Mesendoderm (in vitro differentiated cells): ENCODE results near the gene MDH1.
A peak's percentile ranks its signal among the peaks of the same experiment; 100 is the strongest.

Experiments used
- DNase-seq: peaks from one replicate; pipeline ENCODE4 v3.0.0; 2013
- H2AK5ac ChIP-seq: 2 replicates; pipeline ENCODE4 v1.6.1; 2013; ENCODE audit warnings: low read length, inconsistent platforms
- H2BK120ac ChIP-seq: 2 replicates; pipeline ENCODE4 v1.6.1; 2013; ENCODE audit warnings: low read depth, mild to moderate bottlenecking, low read length, moderate library complexity, mixed read lengths
- H2BK15ac ChIP-seq: replicated peaks from 2 replicates; pipeline ENCODE4 v1.6.1; 2013; ENCODE audit warnings: low read depth, mild to moderate bottlenecking, moderate library complexity
- H2BK5ac ChIP-seq: 2 replicates; pipeline ENCODE4 v1.6.1; 2013; ENCODE audit warnings: low read length, inconsistent platforms
- H3K18ac ChIP-seq: 2 replicates; pipeline ENCODE4 v1.6.1; 2013; ENCODE audit warnings: mild to moderate bottlenecking, low read length, mixed read lengths
- H3K23ac ChIP-seq: one replicate; pipeline ENCODE4 v1.6.1; 2013; ENCODE audit warnings: low read length
- H3K27ac ChIP-seq: 2 replicates; pipeline ENCODE4 v1.5.1; 2013; ENCODE audit warnings: low read depth, mild to moderate bottlenecking, inconsistent platforms, low read length, moderate library complexity
- H3K27me3 ChIP-seq: 2 replicates; pipeline ENCODE4 v1.6.1; 2013; ENCODE audit warnings: low read length, control low read depth, mild to moderate bottlenecking, inconsistent platforms; ENCODE audit not compliant: insufficient read depth, poor library complexity
- H3K36me3 ChIP-seq: 2 replicates; pipeline ENCODE4 v1.6.1; 2013; ENCODE audit warnings: low read length, inconsistent platforms; ENCODE audit not compliant: control insufficient read depth, insufficient read depth
- H3K4ac ChIP-seq: one replicate; pipeline ENCODE4 v1.6.1; 2013; ENCODE audit warnings: low read depth, mild to moderate bottlenecking, low read length, moderate library complexity
- H3K4me1 ChIP-seq: 2 replicates; pipeline ENCODE4 v1.6.1; 2013; ENCODE audit warnings: low read depth, low read length, inconsistent platforms; ENCODE audit not compliant: control insufficient read depth
- H3K4me2 ChIP-seq: 2 replicates; pipeline ENCODE4 v1.6.1; 2013; ENCODE audit warnings: low read length
- H3K4me3 ChIP-seq: 2 replicates; pipeline ENCODE4 v1.5.1; 2013; ENCODE audit warnings: mild to moderate bottlenecking, low read length
- H3K56ac ChIP-seq: one replicate; pipeline ENCODE4 v1.6.1; 2013; ENCODE audit warnings: low read length
- H3K79me1 ChIP-seq: 2 replicates; pipeline ENCODE4 v1.6.1; 2013; ENCODE audit warnings: low read length, inconsistent platforms
- H3K79me2 ChIP-seq: 2 replicates; pipeline ENCODE4 v1.6.1; 2013; ENCODE audit warnings: mild to moderate bottlenecking, low read length; ENCODE audit not compliant: control insufficient read depth, insufficient read depth
- H3K9ac ChIP-seq: 2 replicates; pipeline ENCODE4 v1.6.1; 2013; ENCODE audit warnings: low read length, inconsistent platforms
- H4K5ac ChIP-seq: one replicate; pipeline ENCODE4 v1.6.1; 2013; ENCODE audit warnings: low read length
- H4K8ac ChIP-seq: one replicate; pipeline ENCODE4 v1.6.1; 2013; ENCODE audit warnings: low read depth, mild to moderate bottlenecking, control low read depth, low read length, moderate library complexity
- WGBS: extraction: QIAGEN DNeasy Blood & Tissue Kit; methylation state at CpG from one replicate; pipeline ENCODE4 v1.1.7; 2013; ENCODE audit warnings: low lambda C conversion rate, missing lambda C conversion rate; ENCODE audit not compliant: insufficient coverage; ENCODE audit errors: extremely low coverage; 5-methylcytosine and 5-hydroxymethylcytosine counted together

MDH1 gene

GRCh38 chr2:63614448-63614968 is 25.7 kb downstream of the MDH1 start:
- peak overlapping the region; percentile 8 for H3K18ac ChIP-seq
- no peaks in the 10 kb centered on the region for H3K79me2 ChIP-seq
- no CpG with 5 or more reads among the region's 2 CpGs for WGBS
- no peak overlapping the region for H4K8ac ChIP-seq
- peak overlapping the region; percentile 84 for H2AK5ac ChIP-seq
- peak overlapping the region; percentile 9 for H3K4me2 ChIP-seq
- H3K9ac ChIP-seq = peak overlapping the region; percentile 58
- H2BK15ac ChIP-seq = no peak overlapping the region
- peak overlapping the region; percentile 96 for H2BK5ac ChIP-seq
- H3K4me1 ChIP-seq = peaks cover 17% of the 10 kb centered on the region
- peak overlapping the region; percentile 89 for H3K27ac ChIP-seq
- H3K79me1 ChIP-seq = no peaks in the 10 kb centered on the region
- H3K36me3 ChIP-seq = no peaks in the 10 kb centered on the region
- no peak overlapping the region for H3K23ac ChIP-seq
- DNase-seq = peak; percentile 99
- H3K56ac ChIP-seq = peak overlapping the region; percentile 83
- peak overlapping the region; percentile 17 for H4K5ac ChIP-seq
- H2BK120ac ChIP-seq = peak overlapping the region; percentile 30
- H3K4me3 ChIP-seq = no peak overlapping the region
- H3K27me3 ChIP-seq = no peaks in the 10 kb centered on the region
- no peak overlapping the region for H3K4ac ChIP-seq

GRCh38 chr2:63614983-63615945 is 26.5 kb downstream of the MDH1 start:
- H3K4me2 ChIP-seq = peak overlapping the region; percentile 5
- no peak overlapping the region for H3K23ac ChIP-seq
- DNase-seq = peak; percentile 99
- H4K8ac ChIP-seq = no peak overlapping the region
- H3K4me1 ChIP-seq = peaks cover 17% of the 10 kb centered on the region
- H2BK15ac ChIP-seq = peak overlapping the region; percentile 47
- no CpG with 5 or more reads among the region's 9 CpGs for WGBS
- peak overlapping the region; percentile 38 for H3K4ac ChIP-seq
- H3K27ac ChIP-seq = peak overlapping the region; percentile 89
- H3K56ac ChIP-seq = peak overlapping the region; percentile 66
- H2AK5ac ChIP-seq = peak overlapping the region; percentile 4
- H3K18ac ChIP-seq = peak overlapping the region; percentile 35
- H3K9ac ChIP-seq = peak overlapping the region; percentile 49
- H2BK120ac ChIP-seq = peak overlapping the region; percentile 33
- no peak overlapping the region for H3K4me3 ChIP-seq
- H3K79me2 ChIP-seq = no peaks in the 10 kb centered on the region
- no peaks in the 10 kb centered on the region for H3K79me1 ChIP-seq
- H3K27me3 ChIP-seq = no peaks in the 10 kb centered on the region
- no peaks in the 10 kb centered on the region for H3K36me3 ChIP-seq
- H2BK5ac ChIP-seq = peak overlapping the region; percentile 96
- no peak overlapping the region for H4K5ac ChIP-seq

DNA sequence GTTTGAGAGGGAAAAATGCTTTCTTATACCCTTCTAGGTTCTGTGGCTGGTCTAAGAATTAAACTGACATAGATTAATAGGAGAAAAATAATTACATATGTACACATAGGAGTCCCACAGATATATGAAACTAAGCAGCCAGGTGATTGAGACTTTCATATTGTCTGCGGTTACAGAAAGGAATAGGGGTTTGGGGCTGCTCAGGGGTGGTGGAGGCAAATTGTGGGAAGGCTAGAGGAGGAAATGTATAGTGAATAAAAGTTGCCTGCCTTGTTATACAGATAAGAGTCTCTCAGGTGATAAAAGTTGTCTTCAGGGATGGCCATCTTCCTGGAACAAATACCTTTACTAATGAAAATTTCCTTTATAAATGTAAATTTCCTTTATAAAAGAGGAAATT is 28.6 kb downstream of the MDH1 start:
- no CpG with 5 or more reads among the region's 1 CpG for WGBS

GRCh38 chr2:63619328-63619727 is 30.6 kb downstream of the MDH1 start:
- H3K79me1 ChIP-seq = no peaks in the 10 kb centered on the region
- H3K27me3 ChIP-seq = no peaks in the 10 kb centered on the region
- no peak overlapping the region for H3K4me3 ChIP-seq
- WGBS = no CpG with 5 or more reads among the region's 2 CpGs
- no peak overlapping the region for H2BK15ac ChIP-seq
- no peak overlapping the region for H3K9ac ChIP-seq
- no peak overlapping the region for H3K27ac ChIP-seq
- H3K56ac ChIP-seq = no peak overlapping the region
- H2BK120ac ChIP-seq = no peak overlapping the region
- no peaks in the 10 kb centered on the region for H3K79me2 ChIP-seq
- no peak overlapping the region for H2AK5ac ChIP-seq
- H3K4ac ChIP-seq = no peak overlapping the region
- DNase-seq = no peak
- peaks cover 6% of the 10 kb centered on the region for H3K4me1 ChIP-seq
- H4K5ac ChIP-seq = no peak overlapping the region
- no peaks in the 10 kb centered on the region for H3K36me3 ChIP-seq
- H4K8ac ChIP-seq = no peak overlapping the region
- H3K18ac ChIP-seq = no peak overlapping the region
- H2BK5ac ChIP-seq = no peak overlapping the region
- no peak overlapping the region for H3K23ac ChIP-seq
- no peak overlapping the region for H3K4me2 ChIP-seq

More for the DNA sequence above, 28.6 kb downstream of the MDH1 start:
- no peak overlapping the region for H3K56ac ChIP-seq
- no peak overlapping the region for H3K4me3 ChIP-seq
- peak overlapping the region; percentile 92 for H2BK120ac ChIP-seq
- DNase-seq = no peak
- H2BK15ac ChIP-seq = no peak overlapping the region
- no peak overlapping the region for H2AK5ac ChIP-seq
- no peaks in the 10 kb centered on the region for H3K36me3 ChIP-seq
- H3K23ac ChIP-seq = no peak overlapping the region
- H3K4ac ChIP-seq = no peak overlapping the region
- H4K8ac ChIP-seq = no peak overlapping the region
- H3K4me1 ChIP-seq = peaks cover 17% of the 10 kb centered on the region
- H3K9ac ChIP-seq = no peak overlapping the region
- H3K79me1 ChIP-seq = no peaks in the 10 kb centered on the region
- no peak overlapping the region for H4K5ac ChIP-seq
- H2BK5ac ChIP-seq = no peak overlapping the region
- H3K79me2 ChIP-seq = no peaks in the 10 kb centered on the region
- H3K27ac ChIP-seq = no peak overlapping the region
- H3K4me2 ChIP-seq = no peak overlapping the region
- no peaks in the 10 kb centered on the region for H3K27me3 ChIP-seq
- H3K18ac ChIP-seq = peak overlapping the region; percentile 56

DNA sequence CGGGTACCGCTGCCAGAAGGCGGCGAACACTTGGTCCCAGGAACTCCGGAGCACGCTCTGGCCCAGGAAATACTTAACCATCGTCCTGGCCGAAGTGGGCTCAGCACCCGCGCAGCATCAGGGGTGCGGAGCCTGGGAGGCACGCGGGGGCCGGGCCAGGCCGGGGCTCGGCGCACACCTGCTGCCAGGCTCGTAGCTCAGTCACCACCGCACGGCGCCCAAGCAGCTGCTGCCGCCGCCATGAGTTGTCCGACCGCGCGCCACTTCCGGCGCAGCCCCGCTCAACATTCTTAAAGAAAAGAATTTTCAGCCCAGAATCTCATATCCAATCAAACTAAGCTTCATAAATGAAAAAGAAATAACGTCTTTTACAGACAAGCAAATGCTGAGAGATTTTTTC is 34.0 kb downstream of the MDH1 start:
- H3K27me3 ChIP-seq = no peaks in the 10 kb centered on the region
- no peak overlapping the region for H3K27ac ChIP-seq
- H3K79me1 ChIP-seq = no peaks in the 10 kb centered on the region
- no peak overlapping the region for H3K4ac ChIP-seq
- no peak overlapping the region for H3K56ac ChIP-seq
- no peak overlapping the region for H4K8ac ChIP-seq
- no peak overlapping the region for H2BK5ac ChIP-seq
- no peak overlapping the region for H3K18ac ChIP-seq
- H3K4me3 ChIP-seq = no peak overlapping the region
- no peak overlapping the region for H2BK15ac ChIP-seq
- no peak overlapping the region for H3K9ac ChIP-seq
- no peaks in the 10 kb centered on the region for H3K79me2 ChIP-seq
- H3K4me2 ChIP-seq = no peak overlapping the region
- no peak for DNase-seq
- no peak overlapping the region for H2BK120ac ChIP-seq
- no peaks in the 10 kb centered on the region for H3K4me1 ChIP-seq
- WGBS = no CpG with 5 or more reads among the region's 31 CpGs
- H3K23ac ChIP-seq = no peak overlapping the region
- no peaks in the 10 kb centered on the region for H3K36me3 ChIP-seq
- H4K5ac ChIP-seq = no peak overlapping the region
- H2AK5ac ChIP-seq = no peak overlapping the region
